ENCODE results near the gene SULT1A2.
"Not testable (repeated sequence)": the region's sequence is repeated elsewhere in the genome, so short reads cannot be mapped to it uniquely, and the experiment has no call there.

SULT1A2 gene

DNA sequence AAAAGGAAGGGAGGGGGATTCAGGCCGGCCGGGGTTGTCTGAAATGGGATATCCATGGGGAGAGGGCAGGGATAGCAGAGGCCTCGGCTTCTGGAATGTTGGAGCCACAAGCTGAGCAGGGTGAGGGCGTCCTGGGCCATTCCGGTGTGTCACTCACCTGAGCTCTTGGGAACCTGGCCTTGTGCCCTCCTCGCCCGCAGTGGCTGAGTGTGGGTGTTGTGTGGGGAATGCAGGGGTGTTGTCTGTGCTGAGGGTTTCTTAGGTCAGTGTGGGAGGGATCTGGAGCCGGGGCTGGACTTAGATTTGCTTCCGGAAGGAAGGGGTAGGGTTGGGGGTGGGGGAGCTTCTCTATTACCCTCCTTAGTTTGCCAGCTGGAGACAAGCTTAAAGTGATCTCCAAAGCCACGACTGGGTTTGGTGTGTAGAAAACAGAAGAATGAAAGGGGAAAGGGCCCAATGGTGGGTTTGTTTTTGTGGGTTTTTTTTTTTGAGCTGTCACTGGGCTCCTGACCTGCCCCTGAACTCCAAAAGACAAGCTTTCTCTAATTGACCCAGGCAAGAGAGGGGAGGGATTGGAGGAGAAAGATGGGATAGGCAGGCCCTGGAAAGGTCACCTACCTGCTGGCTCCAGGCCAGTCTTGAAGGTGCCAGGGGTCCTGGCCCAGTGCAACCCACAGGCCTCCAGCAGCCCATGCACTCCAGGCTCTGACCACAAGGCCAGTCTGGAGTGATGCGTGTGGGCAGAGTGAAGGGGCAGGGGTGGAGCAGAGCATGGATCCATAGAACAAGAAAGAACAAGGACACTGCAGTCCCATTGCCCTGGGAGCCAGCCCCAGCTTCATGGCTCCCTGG, at the start of gene SULT1A2:
SULT1A2 (minus strand) TSS at position 211 of the 852 bp plus-strand sequence. CDS start 1,120 bp downstream, outside the sequence.
- no peak for DNase-seq

DNA sequence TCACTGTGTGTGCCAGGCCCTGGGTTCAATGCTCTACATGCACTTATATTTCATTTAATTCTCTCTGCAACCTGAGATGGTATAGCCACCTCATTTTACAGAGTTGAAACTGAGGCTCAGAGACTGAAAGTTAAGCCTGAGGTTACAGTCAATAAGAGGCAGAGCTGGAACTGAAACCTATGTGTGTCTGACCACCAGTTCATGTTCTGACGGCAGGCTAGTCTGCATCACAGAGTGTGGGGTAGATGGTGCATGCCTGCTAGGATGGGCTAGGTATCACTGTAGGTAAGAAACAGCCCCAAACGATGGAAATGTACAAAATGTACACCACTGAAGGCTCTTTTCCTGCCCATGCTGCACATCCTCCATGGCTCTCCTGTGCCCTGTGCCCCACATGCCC, 43.1 kb upstream of the SULT1A2 start:
- not testable (repeated sequence) for DNase-seq

DNA sequence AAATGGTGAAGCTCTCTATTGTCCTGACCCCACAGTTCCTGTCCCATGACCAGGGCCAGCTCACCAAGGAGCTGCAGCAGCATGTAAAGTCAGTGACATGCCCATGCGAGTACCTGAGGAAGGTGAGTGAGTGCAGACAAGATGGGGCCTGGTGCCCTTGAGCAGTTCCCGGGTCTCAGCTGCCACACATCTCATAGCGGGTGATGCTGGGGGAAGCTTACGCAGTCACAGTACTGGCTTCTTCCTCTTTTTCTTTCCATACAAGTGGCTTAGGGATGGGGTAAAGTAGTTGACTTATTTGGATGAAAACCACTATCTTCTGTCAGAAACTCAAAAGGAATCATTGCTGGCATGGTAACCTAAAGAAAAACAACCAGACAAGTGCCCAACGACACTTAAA, 41.5 kb upstream of the SULT1A2 start:
- DNase-seq, result not testable (repeated sequence)

DNA sequence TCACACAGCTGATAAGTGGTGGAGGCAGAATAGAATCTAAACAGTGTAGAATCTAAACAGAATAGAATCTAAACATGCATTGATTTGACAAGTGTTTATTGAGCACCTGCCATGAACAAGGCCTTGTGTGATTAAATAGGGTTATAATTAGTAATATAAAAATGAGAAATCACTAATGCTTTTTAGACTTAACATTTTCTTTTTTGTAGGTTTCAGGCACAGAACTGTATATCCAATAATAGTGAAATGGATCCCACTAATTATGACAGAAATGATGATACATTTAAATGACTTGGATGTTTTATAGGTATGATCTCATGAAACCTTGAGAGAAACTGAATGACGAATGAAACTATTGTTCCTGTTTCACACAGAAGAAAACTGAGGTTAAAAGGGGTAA, 40.9 kb upstream of the SULT1A2 start, which contains the start of gene NPIPB8:
NPIPB8 (plus strand) TSS at position 301 of the 400 bp plus-strand sequence. CDS start 296 bp downstream, outside the sequence.
- DNase-seq, result not testable (repeated sequence)

DNA sequence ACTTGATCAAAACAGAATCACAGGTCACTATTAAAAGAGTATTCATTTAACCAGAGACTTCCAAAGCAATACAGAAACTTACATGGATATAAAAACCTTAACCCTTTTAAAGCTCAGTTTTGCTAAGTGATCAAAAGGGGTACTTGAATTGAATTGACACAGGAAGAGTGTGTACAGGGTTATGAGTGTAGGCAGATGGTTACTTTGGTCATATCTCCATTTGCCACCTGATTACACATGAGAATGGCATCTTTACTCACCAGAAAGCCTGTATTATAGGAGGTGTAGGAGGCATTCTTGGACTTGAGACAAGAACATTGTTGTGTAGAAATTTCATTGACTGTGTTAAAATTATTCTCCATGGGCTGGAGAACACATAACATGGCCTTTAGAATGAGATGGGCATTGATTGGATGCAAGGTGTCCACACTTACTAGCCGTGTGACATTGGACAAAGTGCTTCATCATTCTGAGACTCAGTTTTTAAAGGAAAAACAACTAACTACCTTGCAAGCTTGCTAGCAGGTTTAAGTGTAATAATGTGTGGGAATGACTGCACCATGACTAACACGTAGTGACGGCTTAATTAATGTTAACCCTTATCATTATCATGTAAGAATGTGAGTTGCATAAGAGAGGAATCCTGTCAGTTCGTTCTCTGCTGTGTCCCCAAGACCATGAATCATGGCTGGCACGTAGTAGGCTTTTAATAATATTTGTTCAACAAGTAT, 39.4 kb upstream of the SULT1A2 start:
- DNase-seq, result not testable (repeated sequence)

DNA sequence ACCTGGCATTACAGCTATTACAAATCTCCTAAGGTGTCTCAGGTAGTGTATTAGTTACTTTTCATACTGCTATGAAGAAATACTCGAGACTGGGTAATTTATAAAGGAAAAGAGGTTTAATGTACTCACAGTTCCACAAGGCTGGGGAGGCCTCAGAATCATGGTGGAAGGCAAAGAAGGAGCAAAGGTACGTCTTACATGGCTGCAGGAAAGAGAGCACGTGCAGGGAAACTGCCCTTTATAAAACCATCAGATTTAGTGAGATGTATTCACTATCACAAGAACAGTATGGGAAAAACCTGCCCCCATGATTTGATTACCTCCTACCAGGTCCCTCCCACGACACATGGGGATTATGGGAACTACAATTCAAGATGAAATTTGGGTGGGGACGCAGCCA, 34.1 kb upstream of the SULT1A2 start:
- not testable (repeated sequence) for DNase-seq

DNA sequence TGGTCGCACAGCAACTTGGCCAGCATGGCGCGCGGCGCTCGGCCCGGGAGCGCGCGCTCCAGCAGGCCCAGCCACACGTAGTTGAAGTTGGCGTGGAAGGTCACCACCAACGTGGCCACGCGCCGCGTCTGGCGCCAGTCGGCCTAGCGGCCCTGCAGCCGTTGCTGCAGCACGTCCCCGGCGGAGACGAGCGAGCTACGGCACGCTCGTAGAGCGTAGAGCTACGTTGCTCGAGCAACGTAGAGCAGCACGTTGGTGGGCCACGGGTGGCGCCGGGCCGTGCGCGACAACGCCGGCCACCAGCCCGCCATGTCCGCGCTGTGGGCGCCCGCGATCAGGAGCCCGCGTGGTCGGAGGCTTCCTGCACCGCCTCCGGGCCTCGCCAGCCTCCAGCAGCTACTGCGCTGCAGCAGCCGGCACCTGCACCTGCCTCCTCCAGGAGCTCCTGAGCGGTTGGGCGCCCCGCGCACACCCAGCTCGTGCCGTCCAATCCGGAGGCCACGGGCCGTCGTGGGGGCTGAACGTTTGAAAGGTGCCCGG, 26.4 kb upstream of the SULT1A2 start:
- DNase-seq, result peak; percentile 62

DNA sequence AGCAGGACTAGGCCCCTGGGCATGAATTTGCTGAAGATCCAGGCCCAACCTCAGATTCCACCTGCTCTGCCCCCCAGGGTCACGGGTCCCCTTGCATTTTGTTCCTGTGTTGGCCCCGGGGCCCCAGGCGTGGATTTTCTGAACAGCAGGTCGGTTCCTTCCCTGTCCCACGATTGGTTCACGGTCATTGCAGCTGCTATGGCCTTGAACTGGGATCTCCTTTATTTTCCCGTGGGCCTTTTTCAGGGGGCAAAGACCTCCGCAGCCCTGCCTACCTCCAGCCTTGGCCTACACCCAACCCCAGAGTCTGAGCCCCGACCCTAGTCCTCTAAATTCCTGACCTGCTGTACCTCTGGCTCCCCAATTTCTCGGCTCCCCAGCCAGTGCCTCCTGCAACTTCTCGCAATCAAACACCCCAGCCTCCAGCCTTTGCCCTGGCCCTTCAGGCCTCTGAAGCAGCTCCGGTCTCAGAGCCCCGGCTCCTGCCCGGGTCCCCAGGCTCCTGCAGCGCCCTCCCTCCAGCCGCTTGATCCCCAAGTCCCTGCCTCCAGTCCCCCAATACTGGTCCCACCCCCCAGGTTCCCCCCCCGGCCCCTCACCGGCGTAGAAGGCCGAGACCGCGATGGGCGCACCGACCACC, 25.8 kb upstream of the SULT1A2 start:
- not testable (repeated sequence) for DNase-seq

DNA sequence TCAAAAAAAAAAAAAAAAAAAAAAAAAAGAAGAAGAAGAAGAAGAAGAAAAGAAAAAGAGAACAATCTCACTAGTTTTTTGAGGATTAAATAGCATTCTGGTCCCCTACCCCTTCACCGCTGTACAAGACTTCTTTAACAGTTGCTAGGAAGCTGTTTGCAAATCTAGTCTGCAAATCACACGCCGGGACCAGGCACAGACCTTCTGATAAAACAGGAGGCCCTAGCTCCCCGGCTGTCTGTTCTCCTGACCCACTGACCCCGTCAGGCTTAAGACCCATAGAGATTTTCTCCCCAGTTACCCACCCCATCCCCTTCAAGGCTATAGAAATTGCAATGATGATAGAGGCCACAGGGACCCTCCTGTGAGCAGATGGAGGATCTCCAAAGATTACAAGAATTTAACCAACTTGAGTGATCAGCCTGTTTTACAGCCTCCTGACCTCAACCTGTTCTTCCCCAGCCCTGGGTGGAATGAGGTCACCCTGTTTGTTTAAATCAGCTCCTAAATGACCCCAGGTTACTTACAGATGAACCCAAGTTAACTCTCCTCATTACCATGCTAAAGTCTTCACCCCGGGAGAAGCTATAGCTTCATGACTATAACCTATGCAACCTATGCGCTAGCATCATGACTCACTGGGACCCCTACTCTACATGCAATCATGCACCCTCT, 24.8 kb upstream of the SULT1A2 start:
- no peak for DNase-seq

DNA sequence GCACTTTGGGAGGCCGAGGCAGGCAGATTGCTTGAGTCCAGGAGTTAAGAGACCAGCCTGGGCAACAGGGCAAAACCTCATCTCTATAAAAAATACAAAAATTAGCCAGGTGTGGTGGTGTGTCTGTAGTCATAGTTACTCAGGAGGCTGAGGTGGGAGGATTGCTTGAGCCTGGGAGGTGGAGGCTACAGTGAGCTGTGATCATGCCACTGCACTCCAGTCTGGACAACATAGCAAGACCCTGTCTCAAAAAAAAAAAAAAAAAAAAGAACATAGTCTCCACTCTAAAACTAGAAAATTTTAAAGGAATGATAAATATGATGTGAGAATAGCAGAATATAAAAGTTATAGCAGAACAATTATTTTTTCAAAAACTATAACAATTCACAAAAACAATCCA, 23.5 kb upstream of the SULT1A2 start:
- not testable (repeated sequence) for DNase-seq

DNA sequence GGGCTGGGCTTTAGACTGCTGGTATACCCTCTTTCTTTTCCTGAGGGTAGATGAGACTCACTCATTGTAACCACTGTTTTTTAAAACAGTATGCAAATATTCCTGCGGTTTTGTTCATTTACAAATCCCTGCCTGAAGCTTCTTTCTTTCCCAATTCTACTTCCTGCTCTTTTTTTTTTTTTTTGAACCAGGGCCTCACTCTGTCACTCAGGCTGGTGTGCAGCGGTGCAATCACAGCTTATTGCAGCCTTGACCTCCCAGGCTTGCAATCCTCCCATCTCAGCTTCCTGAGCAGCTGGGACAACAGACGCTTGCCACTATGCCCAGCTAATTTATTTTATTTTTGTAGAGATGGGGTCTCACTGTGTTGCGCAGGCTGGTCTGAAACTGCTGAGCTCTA, 21.0 kb upstream of the SULT1A2 start:
- DNase-seq, result no peak

DNA sequence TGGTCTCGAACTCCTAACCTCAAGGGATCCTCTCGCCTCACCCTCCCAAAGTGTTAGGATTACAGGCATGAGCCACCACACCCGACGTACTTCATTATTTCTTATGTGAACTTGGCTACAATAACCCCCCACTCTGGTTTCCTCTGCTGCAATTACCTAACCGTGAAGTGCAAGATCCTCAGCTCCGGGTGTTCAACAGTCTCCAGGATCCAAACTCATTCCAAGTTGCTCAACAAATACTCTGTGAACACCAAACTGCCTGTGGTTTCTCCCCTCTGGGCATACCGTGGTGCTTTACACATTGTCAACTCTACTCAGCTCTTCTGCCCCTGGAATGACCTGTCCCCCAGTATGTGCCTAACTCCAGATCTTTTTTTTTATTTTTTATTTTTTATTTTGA, 19.8 kb upstream of the SULT1A2 start:
- no peak for DNase-seq

DNA sequence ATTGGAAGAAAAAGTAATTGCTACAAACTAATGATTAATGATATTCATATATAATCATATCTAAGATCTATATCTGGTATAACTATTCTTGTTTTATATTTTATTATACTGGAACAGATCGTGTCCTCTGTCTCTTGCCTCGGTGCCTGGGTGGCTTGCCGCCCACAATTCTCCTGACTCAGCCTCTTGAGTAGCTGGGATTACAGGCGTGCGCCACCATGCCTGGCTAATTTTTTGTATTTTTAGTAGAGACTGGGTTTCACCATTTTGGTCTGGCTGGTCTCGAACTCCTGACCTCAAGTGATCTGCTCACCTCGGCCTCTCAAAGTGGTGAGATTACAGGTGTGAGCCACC, 19.4 kb upstream of the SULT1A2 start:
- DNase-seq, result not testable (repeated sequence)

DNA sequence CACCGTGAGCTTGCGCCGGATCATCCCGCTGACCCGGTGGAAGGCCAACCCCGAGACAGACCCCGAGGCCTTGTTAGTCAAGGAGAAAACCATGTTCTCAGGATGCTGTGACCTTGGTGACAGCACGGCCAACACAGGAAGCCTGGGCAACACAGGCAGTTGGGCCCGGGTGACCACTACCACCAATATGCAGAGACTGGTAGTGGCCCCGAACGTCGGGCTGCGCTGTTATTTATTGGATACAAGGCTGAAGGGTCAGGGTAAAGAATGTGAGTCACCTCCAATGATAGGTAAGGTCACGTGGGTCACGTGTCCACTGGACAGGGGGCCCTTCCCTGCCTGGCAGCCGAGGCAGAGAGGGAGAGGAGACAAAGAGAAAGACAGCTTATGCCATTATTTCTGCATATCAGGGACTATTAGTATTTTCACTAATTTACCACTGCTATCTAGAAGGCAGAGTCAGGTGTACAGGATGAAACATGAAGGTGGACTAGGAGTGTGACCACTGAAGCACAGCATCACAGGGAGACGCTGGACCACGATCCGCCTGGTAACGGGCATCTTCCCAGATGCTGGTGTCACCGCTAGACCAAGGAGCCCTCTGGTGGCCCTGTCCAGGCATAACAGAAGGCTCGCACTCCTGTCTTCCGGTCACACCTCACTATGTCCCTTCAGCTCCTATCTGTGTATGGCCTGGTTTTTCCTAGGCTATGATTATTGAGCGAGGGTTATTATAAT, 18.8 kb upstream of the SULT1A2 start:
- not testable (repeated sequence) for DNase-seq

DNA sequence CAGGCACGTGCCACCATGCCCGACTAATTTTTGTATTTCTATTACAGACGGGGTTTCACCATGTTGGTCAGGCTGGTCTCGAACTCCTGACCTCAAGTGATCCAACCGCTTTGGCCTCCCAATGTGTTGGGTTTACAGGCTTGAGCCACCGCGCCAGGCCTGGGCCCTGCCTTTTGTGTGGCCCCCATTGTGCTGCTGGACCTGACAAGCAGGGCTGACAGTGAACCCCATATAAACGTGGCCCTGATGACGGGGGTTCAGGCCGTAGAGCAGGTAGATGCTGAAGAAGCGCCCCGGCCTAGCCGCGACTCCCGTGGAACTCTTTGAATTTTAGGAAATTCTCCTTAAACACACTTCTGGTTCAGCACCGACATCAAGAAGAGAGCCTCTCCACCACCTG, 17.7 kb upstream of the SULT1A2 start:
- DNase-seq, result not testable (repeated sequence)

DNA sequence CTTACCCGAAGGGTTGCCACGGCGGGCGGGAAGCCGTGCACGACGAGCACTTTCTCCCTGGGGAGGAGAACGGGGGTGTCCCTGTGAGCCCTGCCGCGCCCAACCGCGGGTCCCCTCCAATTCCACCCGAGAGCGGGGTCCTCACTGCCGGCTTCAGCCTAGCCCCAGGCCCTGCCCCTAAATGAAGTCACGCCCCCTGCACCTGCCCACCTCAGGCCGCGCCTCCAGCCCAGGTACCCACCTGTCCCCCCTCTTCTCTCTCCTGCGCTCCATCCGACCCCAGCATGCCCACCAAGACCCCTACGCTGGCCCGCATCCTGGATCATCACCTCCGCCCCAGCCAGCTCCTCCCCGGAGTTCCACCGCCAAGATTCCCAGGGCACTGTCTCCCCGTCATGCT, 17.1 kb upstream of the SULT1A2 start:
- DNase-seq, result not testable (repeated sequence)

DNA sequence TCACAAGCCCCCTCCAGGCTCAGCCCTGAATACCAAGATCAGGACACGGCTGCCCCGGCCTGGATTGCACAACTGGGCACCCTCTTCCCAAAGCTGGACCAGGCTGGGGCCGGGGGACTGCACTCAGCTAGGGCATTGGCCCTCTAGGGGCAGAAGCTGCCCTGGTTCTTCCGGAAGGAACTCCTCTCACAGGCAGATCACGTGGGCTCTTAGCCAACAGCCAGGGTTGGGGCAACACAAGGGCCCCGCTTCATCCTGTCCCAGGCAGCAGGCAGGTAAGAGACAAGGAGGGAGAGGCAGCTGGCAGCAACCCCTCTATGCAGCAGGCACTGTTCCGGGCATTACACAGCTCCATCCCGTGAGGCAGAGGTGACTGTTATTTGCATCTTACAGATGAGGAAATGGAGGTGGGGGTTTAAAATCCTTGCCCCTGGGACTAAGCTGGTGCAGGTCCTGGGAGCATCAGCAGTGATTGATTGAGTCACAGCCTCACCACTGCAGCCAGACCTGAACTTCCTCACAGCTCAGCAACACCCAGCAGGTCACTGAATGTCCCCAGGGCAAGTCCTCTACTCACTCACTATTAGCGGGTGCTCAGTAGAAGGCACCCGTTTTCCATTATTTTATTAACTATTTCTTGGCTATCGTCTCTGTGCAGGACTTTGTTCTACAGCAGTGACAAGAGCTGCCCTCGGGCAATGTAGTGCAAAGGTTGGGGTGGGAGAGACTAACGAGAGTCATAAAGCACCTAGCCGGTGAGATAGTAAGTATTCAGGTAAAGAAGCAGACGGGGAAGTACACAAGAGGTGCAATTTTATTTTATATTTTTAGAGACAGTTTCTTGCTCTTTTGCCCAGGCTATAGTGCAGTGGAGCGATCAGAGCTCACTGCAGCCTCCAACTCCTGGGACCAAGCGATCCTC, 15.8 kb upstream of the SULT1A2 start:
- DNase-seq, result not testable (repeated sequence)

DNA sequence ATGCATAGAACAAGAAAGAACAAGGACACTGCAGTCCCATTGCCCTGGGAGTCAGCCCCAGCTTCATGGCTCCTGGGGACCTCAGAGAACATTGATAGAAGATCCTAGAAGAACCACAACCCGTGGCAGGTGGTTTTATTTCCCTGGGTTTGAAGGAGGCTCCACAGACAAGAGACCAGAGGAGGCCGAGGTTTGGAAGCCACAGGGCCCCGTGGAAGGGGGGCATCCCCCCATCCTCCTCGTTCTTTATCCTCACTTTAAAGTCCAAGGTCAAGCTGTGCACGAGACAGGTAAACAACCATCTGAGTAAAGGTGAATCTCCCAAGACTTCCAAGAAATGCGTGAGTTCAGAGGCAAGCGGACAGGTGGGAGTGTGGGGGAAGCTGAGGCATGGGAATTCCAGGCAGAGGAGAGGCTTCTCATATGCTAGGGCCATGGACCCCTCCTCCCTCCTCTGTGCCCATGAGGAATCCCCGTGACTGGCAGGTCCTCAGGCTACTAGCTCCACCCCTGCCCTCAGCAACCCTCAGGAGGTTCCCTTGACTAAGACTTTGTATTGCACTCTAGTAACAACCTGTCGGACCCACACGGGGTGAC, 13.8 kb upstream of the SULT1A2 start:
- DNase-seq, result no peak

DNA sequence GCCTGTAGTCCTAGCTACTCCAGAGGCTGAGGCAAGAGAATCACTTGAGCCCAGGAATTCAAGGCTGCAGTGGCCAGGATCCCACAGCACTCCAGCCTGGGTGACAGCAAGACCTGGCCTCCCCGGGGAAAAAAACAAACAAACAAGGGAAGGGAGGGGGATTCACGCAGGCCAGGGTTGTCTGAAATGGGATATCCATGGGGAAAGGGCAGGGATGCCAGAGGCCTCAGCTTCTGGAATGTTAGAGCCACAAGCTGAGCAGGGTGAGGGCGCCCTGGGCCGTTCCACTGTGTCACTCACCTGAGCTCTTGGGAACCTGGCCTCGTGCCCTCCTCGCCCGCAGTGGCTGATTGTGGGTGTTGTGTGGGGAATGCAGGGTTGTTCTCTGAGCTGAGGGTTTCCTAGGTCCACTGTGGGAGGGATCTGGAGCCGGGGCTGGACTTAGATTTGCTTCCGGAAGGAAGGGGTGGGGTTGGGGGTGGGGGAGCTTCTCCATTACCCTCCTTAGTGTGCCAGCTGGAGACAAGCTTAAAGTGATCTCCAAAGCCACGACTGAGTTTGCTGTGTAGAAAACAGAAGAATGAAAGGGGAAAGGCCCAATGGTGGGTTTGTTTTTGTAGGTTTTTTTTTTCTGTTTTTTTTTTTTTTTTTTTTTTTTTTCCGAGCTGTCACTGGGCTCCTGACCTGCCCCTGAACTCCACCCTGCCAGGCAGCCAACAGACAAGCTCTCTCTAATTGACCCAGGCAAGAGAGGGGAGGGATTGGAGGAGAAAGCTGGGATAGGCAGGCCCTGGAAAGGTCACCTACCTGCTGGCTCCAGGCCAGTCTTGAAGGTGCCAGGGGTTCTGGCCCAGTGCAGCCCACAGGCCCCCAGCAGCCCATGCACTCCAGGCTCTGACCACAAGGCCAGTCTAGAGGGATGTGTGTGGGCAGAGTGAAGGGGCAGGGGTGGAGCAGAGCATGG, 13.1 kb upstream of the SULT1A2 start, which contains the start of gene SULT1A1:
SULT1A1 (minus strand) TSS at position 414 of the 964 bp plus-strand sequence. CDS start 1,189 bp downstream, outside the sequence.
- no peak for DNase-seq
